CD4-positive, alpha-beta T cell treated with Interleukin-4 for 1 hour (primary cell): ENCODE measurements around the gene CD44.
A peak's percentile ranks its signal among the peaks of the same experiment; 100 is the strongest.
"Not testable (repeated sequence)": the region's sequence is repeated elsewhere in the genome, so short reads cannot be mapped to it uniquely, and the experiment has no call there.

Experiments
- DNase-seq, 2 donors: peaks; one replicate each; pipeline ENCODE4 v3.0.0-alpha.2; 2020 to 2022

CD44 gene

GRCh38 chr11:35216962-35217678 lies 78.1 kb downstream of the CD44 start:
- DNase-seq = peak; percentile 47 to 61

GRCh38 chr11:35218956-35219355 lies 80.0 kb downstream of the CD44 start:
- DNase-seq = no peak

GRCh38 chr11:35223371-35223796 lies 84.4 kb downstream of the CD44 start:
- DNase-seq = no peak

- DNase-seq = no peak
Observed at GRCh38 chr11:35223991-35224390, 85.0 kb downstream of the CD44 start.

GRCh38 chr11:35225946-35226520 lies 87.1 kb downstream of the CD44 start:
- DNase-seq = no peak

- DNase-seq = not testable (repeated sequence)
Observed at GRCh38 chr11:35226756-35227155, 87.8 kb downstream of the CD44 start.

- DNase-seq = peak in 1 of 2 donors; percentile 53
Observed at GRCh38 chr11:35227576-35228327, 88.8 kb downstream of the CD44 start.

- no peak for DNase-seq
Observed at GRCh38 chr11:35228328-35228725, 89.4 kb downstream of the CD44 start.

- no peak for DNase-seq
Observed at GRCh38 chr11:35230388-35230787, 91.4 kb downstream of the CD44 start.

- no peak for DNase-seq
Observed at GRCh38 chr11:35231076-35231860, 92.3 kb downstream of the CD44 start.

- no peak for DNase-seq
Observed at GRCh38 chr11:35232891-35233330, 93.9 kb downstream of the CD44 start.

GRCh38 chr11:35233518-35233917 lies 94.5 kb downstream of the CD44 start:
- DNase-seq = no peak

- no peak for DNase-seq
Observed at GRCh38 chr11:35234460-35235156, 95.6 kb downstream of the CD44 start.

- DNase-seq = no peak
Observed at GRCh38 chr11:35235157-35235468, 96.1 kb downstream of the CD44 start.

- no peak for DNase-seq
Observed at GRCh38 chr11:35235498-35235897, 96.5 kb downstream of the CD44 start.

GRCh38 chr11:35235936-35236666 lies 97.1 kb downstream of the CD44 start:
- DNase-seq = peak; percentile 62 to 80

- peak in 1 of 2 donors; percentile 51 for DNase-seq
Observed at GRCh38 chr11:35236667-35237003, 97.7 kb downstream of the CD44 start.

- DNase-seq = no peak
Observed at GRCh38 chr11:35237351-35237750, 98.4 kb downstream of the CD44 start.

GRCh38 chr11:35237860-35238715 lies 99.1 kb downstream of the CD44 start:
- peak; percentile 66 to 75 for DNase-seq

- DNase-seq = no peak
Observed at GRCh38 chr11:35238882-35239281, 99.9 kb downstream of the CD44 start.

- no peak for DNase-seq
Observed at GRCh38 chr11:35239471-35240075, 100.6 kb downstream of the CD44 start.
